ENCODE results near the gene LRRC66.

GRCh38 chr4:52001616-52002015 lies 18.5 kb downstream of the LRRC66 start:
- no peak for TF ChIP-seq BHLHE40 (IDR thresholded peaks at IDR 0.05; ENCODE audit: borderline replicate concordance)
- TF ChIP-seq SP1 (IDR thresholded peaks at IDR 0.05) = no peak
- no peak for TF ChIP-seq SUZ12 (IDR thresholded peaks at IDR 0.05)
- TF ChIP-seq FOXM1 (IDR thresholded peaks at IDR 0.05; ENCODE audit: borderline replicate concordance) = no peak
- no peak for TF ChIP-seq L3MBTL2 (conservative IDR thresholded peaks at IDR 0.05)
- TF ChIP-seq FOXK2 (IDR thresholded peaks at IDR 0.05) = no peak
- TF ChIP-seq ARNT (IDR thresholded peaks at IDR 0.05) = no peak
- no peak for TF ChIP-seq FOXA1 (IDR thresholded peaks at IDR 0.05)
- TF ChIP-seq ELF4 (IDR thresholded peaks at IDR 0.05) = no peak
- TF ChIP-seq LEF1 (IDR thresholded peaks at IDR 0.05; ENCODE audit: borderline replicate concordance) = no peak
- TF ChIP-seq NFRKB (IDR thresholded peaks at IDR 0.05) = no peak

Data from HEK293T (cell line).